OCI-LY7 (cell line): ENCODE measurements around the gene EMC9. TPM values are rescaled to one million over a fixed set of nuclear protein-coding genes. Genes with fewer than 3 reads are reported as not detected.

Experiments
- BruUV-seq: library from RNA; stranded (reverse); fragments of 400-500 nt; replicated peaks from 2 replicates; lab custom pipeline; 2021; lab: Mats Ljungman, UMichigan
- CTCF ChIA-PET: fragments of 300-600 bp; sonication (Branson Sonifier 250); formaldehyde crosslinking; loops from one replicate; lab custom pipeline; 2022; ENCODE audit warnings: antibody characterized with exemption; ENCODE audit not compliant: unreplicated experiment; lab: Charles Lee
- POLR2A ChIA-PET: fragments of 300-600 bp; sonication (Branson Sonifier 250); formaldehyde crosslinking; loops from one replicate; lab custom pipeline; 2022; ENCODE audit warnings: antibody characterized with exemption; lab: Charles Lee
- DNase-seq: peaks from one replicate; pipeline ENCODE4 v3.0.0-alpha.2; 2015; ENCODE audit warnings: low spot score
- H2AFZ ChIP-seq: fragments of 200-600 bp; sonication (generic), shearing (Covaris generic); 2 replicates; pipeline ENCODE4 v1.6.1; 2014; ENCODE audit warnings: mild to moderate bottlenecking, antibody characterized with exemption, low read length, moderate library complexity
- H3K27ac ChIP-seq: fragments of 200-600 bp; sonication (generic); 2 replicates; pipeline ENCODE4 v1.5.1; 2014; ENCODE audit warnings: mixed run types, low read depth, mild to moderate bottlenecking, moderate library complexity, low read length, inconsistent platforms; ENCODE audit not compliant: poor library complexity, severe bottlenecking
- H3K36me3 ChIP-seq: fragments of 200-600 bp; sonication (generic); 2 replicates; pipeline ENCODE4 v1.6.1; 2014; ENCODE audit warnings: mild to moderate bottlenecking, antibody characterized with exemption, low read length, moderate library complexity, mixed read lengths; ENCODE audit not compliant: insufficient read depth
- H3K4me1 ChIP-seq: fragments of 200-600 bp; sonication (generic); 2 replicates; pipeline ENCODE4 v1.5.1; 2014; ENCODE audit warnings: mild to moderate bottlenecking, low read length; ENCODE audit not compliant: insufficient read depth, poor library complexity, severe bottlenecking
- H3K4me2 ChIP-seq: fragments of 200-600 bp; sonication (generic); 2 replicates; pipeline ENCODE4 v1.6.1; 2014; ENCODE audit warnings: mild to moderate bottlenecking, low read length
- H3K4me3 ChIP-seq: fragments of 200-600 bp; sonication (generic); 2 replicates; pipeline ENCODE4 v1.5.1; 2014; ENCODE audit warnings: mild to moderate bottlenecking, low read depth, low read length; ENCODE audit not compliant: poor library complexity, severe bottlenecking
- H3K79me2 ChIP-seq: fragments of 200-600 bp; sonication (generic); 2 replicates; pipeline ENCODE4 v1.6.1; 2016; ENCODE audit warnings: low read depth, mild to moderate bottlenecking, low read length, moderate library complexity, mixed read lengths; ENCODE audit not compliant: insufficient read depth
- H3K9me2 ChIP-seq: fragments of 200-600 bp; sonication (generic); 2 replicates; pipeline ENCODE4 v1.6.1; 2016; ENCODE audit warnings: mild to moderate bottlenecking, low read length, mixed read lengths; ENCODE audit not compliant: insufficient read depth
- H3K9me3 ChIP-seq: fragments of 200-600 bp; sonication (generic); 2 replicates; pipeline ENCODE4 v1.6.1; 2014; ENCODE audit warnings: mild to moderate bottlenecking, mixed run types, low read length, mixed read lengths
- H4K20me1 ChIP-seq: fragments of 200-600 bp; sonication (generic); 2 replicates; pipeline ENCODE4 v1.6.1; 2014; ENCODE audit warnings: mild to moderate bottlenecking, antibody characterized with exemption, low read length, moderate library complexity, mixed read lengths; ENCODE audit not compliant: insufficient read depth
- CTCF ChIP-seq: fragments of 200-600 bp; sonication (generic); conservative IDR thresholded peaks from 2 replicates; pipeline ENCODE4 v1.5.1; 2014; ENCODE audit warnings: mild to moderate bottlenecking, antibody characterized with exemption, low read length, moderate library complexity, mixed read lengths
- EZH2phosphoT487 ChIP-seq: fragments of 200-600 bp; sonication (generic); IDR thresholded peaks from 2 replicates; pipeline ENCODE4 v1.6.1; 2018; ENCODE audit warnings: low read depth, borderline replicate concordance, mild to moderate bottlenecking, mixed run types, antibody characterized with exemption, low read length, moderate library complexity, mixed read lengths
- intact Hi-C: fragments of 100-400 bp; cut with micrococcal nuclease; formaldehyde crosslinking; loops from one replicate; pipeline ENCODE4 v1.10.0; 2022; ENCODE audit not compliant: unreplicated experiment
- total RNA-seq, 2 experiments: library from RNA; depleted of rRNA in 1 of 2; stranded (reverse); fragments of >200 nt in 1 of 2; shearing (Covaris generic) in 1 of 2; gene quantifications; 2 replicates each; pipeline ENCODE4 v1.2.3, GENCODE V29; 2014 to 2022

Gene EMC9
- total RNA-seq, 2 experiments from 2014 or later: 72.0 to 74.8 TPM

- no TSS peak for BruUV-seq
- POLR2A ChIA-PET: interaction anchor here (1.1 to 3.9 kb wide), 2 partner anchors 54 to 55 kb away, joined by 3 to 20 read pairs; partner anchors contain the start of gene PCK2
- no peak overlapping the region for H3K4me3 ChIP-seq
- intact Hi-C loops: loop anchor here (10.0 kb wide), 1 partner anchor 845 kb away; the partner anchor contains the start of genes BCL2L2 and PPP1R3E
- no peaks in the 10 kb centered on the region for H4K20me1 ChIP-seq
- H3K4me1 ChIP-seq: peaks cover 17% of the 10 kb centered on the region
- no peaks in the 10 kb centered on the region for H3K9me2 ChIP-seq
- H3K27ac ChIP-seq: no peak overlapping the region
- peaks cover 19% of the 10 kb centered on the region; the same call in 1 of the 2 replicates for H3K79me2 ChIP-seq
- CTCF ChIA-PET: interaction anchor here (1.1 kb wide), 1 partner anchor 12 kb away, joined by 4 read pairs; the partner anchor contains the start of gene IRF9
- DNase-seq: no peak
- peaks cover 49% of the 10 kb centered on the region for H3K36me3 ChIP-seq
- TF ChIP-seq CTCF (no peak), EZH2phosphoT487 (no peak)
- H2AFZ ChIP-seq: no peak overlapping the region
- no peak overlapping the region for H3K4me2 ChIP-seq
- no peaks in the 10 kb centered on the region for H3K9me3 ChIP-seq
Observed at GRCh38 chr14:24149302-24149969, 8.0 kb upstream of the EMC9 start.

GRCh38 chr14:24147761-24148428 lies 6.5 kb upstream of the EMC9 start:
- intact Hi-C loops: loop anchor here (1.0 to 10.0 kb wide), 4 partner anchors 13 to 843 kb away; partner anchors contain the start of genes BCL2L2, CHMP4A, IRF9 and PPP1R3E
- H3K79me2 ChIP-seq: peaks cover 19% of the 10 kb centered on the region; the same call in 1 of the 2 replicates
- CTCF ChIA-PET: interaction anchor here (1.1 kb wide), 1 partner anchor 13 kb away, joined by 4 read pairs; the partner anchor contains the start of gene IRF9

More at GRCh38 chr14:24147761-24148428, 6.5 kb upstream of the EMC9 start:
- Histone ChIP-seq H3K9me2 (no peaks in the 10 kb centered on the region), H2AFZ (peak overlapping the region; percentile 47; the same call in 1 of the 2 replicates), H3K4me2 (peak overlapping the region; percentile 91), H3K36me3 (peaks cover 60% of the 10 kb centered on the region), H3K4me3 (peak overlapping the region; percentile 94), H3K4me1 (peaks cover 17% of the 10 kb centered on the region), H4K20me1 (no peaks in the 10 kb centered on the region), H3K9me3 (no peaks in the 10 kb centered on the region), H3K27ac (peak overlapping the region; percentile 82)
- POLR2A ChIA-PET: interaction anchor here (0.7 to 3.9 kb wide), 6 partner anchors 12 to 53 kb away, joined by 3 to 32 read pairs (median 18); partner anchors contain the start of genes DCAF11, IRF9, NRL and PCK2
- TF ChIP-seq EZH2phosphoT487: no peak
- TSS peak; percentile 70 for BruUV-seq
- no peak for DNase-seq
